NCI-H1417 (cell line): Measurements from ENCODE around the gene BMAL2.

Experiments
- DNase-seq, 3 experiments: peaks; one replicate each; lab custom pipeline; 2025; lab: John Stamatoyannopoulos, UW

Gene BMAL2

GRCh38 chr12:27359578-27360340, 27.1 kb downstream of the BMAL2 start:
- peak in 1 of 3 experiments; percentile 24 for DNase-seq

GRCh38 chr12:27361372-27361771, 28.7 kb downstream of the BMAL2 start:
- no peak for DNase-seq

GRCh38 chr12:27366621-27367020, 34.0 kb downstream of the BMAL2 start:
- DNase-seq, result no peak

DNA sequence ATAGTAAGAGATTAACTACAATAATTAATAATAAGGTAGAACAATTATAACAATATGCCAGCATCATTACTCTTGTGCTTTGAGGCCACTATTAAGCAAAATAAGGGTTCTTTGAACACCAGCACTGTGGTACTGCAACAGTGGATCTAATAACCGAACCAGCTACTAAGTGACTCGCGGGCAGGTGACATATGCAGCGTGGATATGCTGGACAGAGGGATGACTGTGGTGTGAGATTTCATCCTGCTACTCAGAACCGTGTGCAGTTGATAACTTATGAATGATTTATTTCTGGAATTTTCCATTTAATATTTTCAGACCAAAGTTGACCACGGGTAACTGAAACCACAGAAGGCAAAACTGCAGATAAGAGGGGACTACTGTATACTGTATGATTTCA, 34.4 kb downstream of the BMAL2 start:
- no peak for DNase-seq

DNA sequence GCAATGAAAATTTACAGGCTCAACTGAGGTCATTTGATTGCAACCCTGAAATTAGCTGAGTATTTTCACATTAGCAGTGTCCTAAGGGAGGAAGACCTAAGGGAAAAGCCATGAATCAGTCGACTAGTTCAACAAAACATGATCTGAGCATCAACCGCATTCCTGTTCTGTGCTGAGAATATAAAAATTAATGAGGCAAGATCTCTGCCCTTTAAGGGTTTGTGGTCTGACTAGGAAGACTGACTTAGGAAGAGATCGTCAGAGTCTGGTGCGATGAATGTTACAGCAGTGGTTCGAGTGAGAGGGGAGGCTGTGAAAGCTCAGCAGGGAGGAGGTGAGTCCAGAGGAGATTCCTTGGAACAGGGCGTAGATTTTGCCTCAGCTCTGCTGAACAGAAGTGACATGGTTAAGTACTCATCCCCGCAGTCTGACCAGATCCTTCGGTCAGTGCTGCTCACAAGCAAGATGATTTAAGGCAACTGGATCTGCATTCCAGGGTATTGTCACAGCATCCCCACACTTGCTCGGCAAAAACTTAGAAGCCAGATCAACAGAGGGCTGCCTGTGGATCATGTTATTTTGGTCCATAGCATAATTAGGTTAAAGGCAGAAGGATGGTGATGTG, 49.6 kb downstream of the BMAL2 start:
- DNase-seq, result no peak
